Measurements from ENCODE around the gene KIF11. TPM values are rescaled to one million over a fixed set of nuclear protein-coding genes. Genes with fewer than 3 reads are reported as not detected.

The KIF11 gene
- total and polyA plus RNA-seq, 10 donors, result 0.93 to 7.3 (median 4.2) TPM

DNA sequence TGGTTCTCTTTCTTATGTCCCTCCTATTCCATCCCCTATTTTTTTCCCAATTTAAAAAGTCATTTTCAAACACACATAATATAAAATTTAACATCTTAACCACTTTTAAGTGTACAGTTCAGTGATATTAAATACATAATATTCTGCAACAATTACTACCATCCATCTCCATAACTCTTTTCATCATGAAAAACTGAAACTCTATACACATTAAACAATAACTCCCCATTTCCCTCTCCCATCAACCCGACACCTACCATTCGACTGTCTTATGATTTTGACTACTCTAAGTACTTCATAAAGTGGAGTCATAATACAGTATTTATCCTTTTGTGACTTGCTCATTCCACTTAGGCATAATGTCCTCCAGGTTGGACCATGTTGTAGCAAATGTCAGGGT is 2.6 kb downstream of the KIF11 start:
- Histone ChIP-seq H3K27ac (no peak overlapping the region), H3K4me3 (no peak overlapping the region), H3K36me3 (no peaks in the 10 kb centered on the region), H3K27me3 (replicated peaks in 1 of 7) (no peaks in the 10 kb centered on the region), H3K4me1 (peaks cover 6 to 53% (median 31%) of the 10 kb centered on the region in 6 donors), H3K9me3 (no peaks in the 10 kb centered on the region)
- DNase-seq, result no peak
- WGBS, 5 donors, result 73 to 92% (median 86%) methylated on average over 2 of the region's 2 CpGs
- no peak for TF ChIP-seq POLR2AphosphoS5 (IDR thresholded peaks at IDR 0.05)
- TF ChIP-seq CTCF (IDR thresholded peaks at IDR 0.05 in 8 of 11, conservative IDR thresholded peaks at IDR 0.05 in 3 of 11), result no peak
- no peak for TF ChIP-seq POLR2A (IDR thresholded peaks at IDR 0.05)
- intact Hi-C loops (cut with DNase I; ENCODE audit: low total_unique reads), result loop anchor here (10.0 kb wide), 1 partner anchor 89 kb away; the partner anchor contains the start of gene HHEX

DNA sequence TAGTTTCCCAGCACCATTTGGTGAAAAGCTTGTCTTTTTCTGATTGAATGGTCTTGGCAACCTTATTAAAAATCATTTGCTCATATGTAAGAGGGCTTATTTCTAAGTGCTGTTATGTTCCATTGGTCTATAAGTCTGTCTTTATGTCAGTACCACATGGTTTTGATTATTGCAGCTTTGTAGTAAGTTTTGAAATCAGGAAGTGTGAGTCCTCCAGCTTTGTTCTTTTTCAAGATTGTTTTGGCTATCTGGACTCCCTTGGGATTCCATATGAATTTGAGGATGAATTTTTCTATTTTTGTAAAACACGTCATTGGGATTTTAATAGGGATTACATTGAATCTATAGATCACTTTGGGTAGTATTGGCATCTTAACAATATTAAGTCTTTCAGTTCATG is 5.4 kb downstream of the KIF11 start:
- H3K27ac ChIP-seq, result no peak overlapping the region
- H3K9me3 ChIP-seq, result no peaks in the 10 kb centered on the region
- no peaks in the 10 kb centered on the region for H3K27me3 ChIP-seq (replicated peaks in 1 of 7)
- no peak for DNase-seq
- H3K4me1 ChIP-seq, result peaks cover 4 to 45% (median 13%) of the 10 kb centered on the region in 6 donors
- 90 to 97% (median 94%) methylated on average over 1 of the region's 1 CpG for WGBS, 5 donors
- no peaks in the 10 kb centered on the region for H3K36me3 ChIP-seq
- H3K4me3 ChIP-seq, result no peak overlapping the region
- TF ChIP-seq POLR2AphosphoS5 (IDR thresholded peaks at IDR 0.05), result no peak
- TF ChIP-seq CTCF (IDR thresholded peaks at IDR 0.05 in 8 of 11, conservative IDR thresholded peaks at IDR 0.05 in 3 of 11), result no peak
- TF ChIP-seq POLR2A (IDR thresholded peaks at IDR 0.05), result no peak
- intact Hi-C loops (cut with DNase I; ENCODE audit: low total_unique reads), result loop anchor here (10.0 kb wide), 1 partner anchor 86 kb away; the partner anchor contains the start of gene HHEX

GRCh38 chr10:92604841-92605240 is 11.9 kb downstream of the KIF11 start:
- Histone ChIP-seq H3K4me3 (no peak overlapping the region), H3K27me3 (replicated peaks in 1 of 7) (no peaks in the 10 kb centered on the region), H3K4me1 (peaks cover 0 to 21% (median 0%) of the 10 kb centered on the region in 6 donors), H3K9me3 (no peaks in the 10 kb centered on the region), H3K27ac (no peak overlapping the region), H3K36me3 (peaks cover 0 to 30% (median 0%) of the 10 kb centered on the region in 6 donors)
- no peak for TF ChIP-seq POLR2AphosphoS5 (IDR thresholded peaks at IDR 0.05)
- no peak for TF ChIP-seq POLR2A (IDR thresholded peaks at IDR 0.05)
- no peak for TF ChIP-seq CTCF (IDR thresholded peaks at IDR 0.05 in 8 of 11, conservative IDR thresholded peaks at IDR 0.05 in 3 of 11)
- intact Hi-C loops (cut with DNase I; ENCODE audit: low total_unique reads), result no loop called here
- WGBS, 5 donors, result 38 to 70% (median 47%) methylated on average over 2 of the region's 2 CpGs
- DNase-seq, result no peak

DNA sequence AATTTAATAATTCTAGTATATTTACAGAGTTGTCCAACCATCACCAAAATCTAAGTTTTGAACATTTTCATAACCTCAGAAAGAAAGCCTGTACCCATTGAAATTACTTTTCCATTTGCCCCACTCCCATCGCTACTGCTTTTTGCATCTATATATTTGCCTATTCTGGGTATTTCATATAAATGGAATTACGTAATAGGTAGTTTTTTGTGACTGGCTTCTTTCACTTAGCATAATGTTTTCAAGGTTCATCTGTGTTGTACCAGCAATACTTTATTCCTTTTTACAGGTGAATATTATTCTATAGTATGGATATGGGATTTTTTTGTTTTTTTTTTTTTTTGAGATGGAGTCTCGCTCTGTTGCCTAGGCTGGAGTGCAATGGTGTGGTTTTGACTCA is 22.6 kb downstream of the KIF11 start:
- 96 to 100% (median 97%) methylated on average over 3 of the region's 3 CpGs for WGBS, 5 donors
- H3K36me3 ChIP-seq, result peaks cover 0 to 51% (median 0%) of the 10 kb centered on the region in 6 donors
- no peak for TF ChIP-seq POLR2A (IDR thresholded peaks at IDR 0.05)
- TF ChIP-seq CTCF (IDR thresholded peaks at IDR 0.05 in 8 of 11, conservative IDR thresholded peaks at IDR 0.05 in 3 of 11), result no peak
- TF ChIP-seq POLR2AphosphoS5 (IDR thresholded peaks at IDR 0.05), result no peak
- H3K4me3 ChIP-seq, result no peak overlapping the region
- intact Hi-C loops (cut with DNase I; ENCODE audit: low total_unique reads), result no loop called here
- H3K4me1 ChIP-seq, result no peaks in the 10 kb centered on the region
- H3K27me3 ChIP-seq (replicated peaks in 1 of 7), result no peaks in the 10 kb centered on the region
- no peak overlapping the region for H3K27ac ChIP-seq
- H3K9me3 ChIP-seq, result no peaks in the 10 kb centered on the region
- DNase-seq, result no peak
